ENCODE data around the gene PTBP1.
A peak's percentile ranks its signal among the peaks of the same experiment; 100 is the strongest.
"Not testable (repeated sequence)": the region's sequence is repeated elsewhere in the genome, so short reads cannot be mapped to it uniquely, and the experiment has no call there.

The PTBP1 gene

DNA sequence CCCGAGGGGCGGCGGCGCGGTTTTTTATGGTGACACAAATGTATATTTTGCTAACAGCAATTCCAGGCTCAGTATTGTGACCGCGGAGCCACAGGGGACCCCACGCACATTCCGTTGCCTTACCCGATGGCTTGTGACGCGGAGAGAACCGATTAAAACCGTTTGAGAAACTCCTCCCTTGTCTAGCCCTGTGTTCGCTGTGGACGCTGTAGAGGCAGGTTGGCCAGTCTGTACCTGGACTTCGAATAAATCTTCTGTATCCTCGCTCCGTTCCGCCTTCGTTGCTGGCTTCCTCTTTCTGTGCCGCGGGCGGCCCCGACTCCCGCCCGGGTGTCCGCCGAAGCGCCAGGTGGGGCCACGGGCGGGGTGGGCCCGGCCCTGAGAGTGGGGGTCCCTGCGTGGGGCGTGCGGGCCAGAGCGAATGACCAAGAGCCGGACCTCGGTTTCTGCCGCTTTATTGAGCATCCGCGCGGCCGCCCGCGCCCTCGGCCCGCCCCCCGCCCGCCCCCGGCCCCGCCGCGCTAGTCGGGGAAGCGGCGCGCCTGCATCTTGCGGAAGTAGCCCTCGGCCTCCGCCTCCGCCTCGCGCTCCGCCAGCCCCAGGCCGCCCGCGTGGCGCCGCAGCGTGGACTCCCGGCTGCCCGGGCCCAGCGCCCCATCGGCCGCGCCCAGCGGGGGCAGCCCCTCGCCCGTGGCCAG, 14.9 kb downstream of the PTBP1 start:
- peak; percentile 32 for DNase-seq

DNA sequence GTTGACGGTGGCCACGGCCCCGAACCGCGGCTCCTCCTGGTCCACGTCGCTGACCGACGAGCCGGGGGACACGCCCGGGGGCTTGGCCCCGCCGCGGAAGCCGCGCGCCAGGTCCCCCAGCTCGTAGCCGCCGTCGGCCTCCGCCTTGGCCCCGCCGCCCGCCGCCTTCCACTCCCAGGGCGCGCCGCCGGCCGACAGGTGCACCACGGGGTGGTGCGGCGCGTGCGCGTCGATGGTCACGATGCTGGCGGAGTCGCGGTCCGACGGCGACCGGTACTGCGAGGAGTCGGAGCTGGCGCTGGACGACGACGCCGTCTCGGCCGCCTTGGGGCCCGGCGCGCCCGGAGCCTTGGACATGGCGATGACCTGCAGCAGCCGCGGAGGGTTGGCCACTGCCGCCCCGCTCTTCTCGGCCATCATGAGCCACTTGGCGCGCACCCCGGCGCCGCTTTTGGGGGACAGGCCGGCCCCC, 15.5 kb downstream of the PTBP1 start:
- no peak for DNase-seq

DNA sequence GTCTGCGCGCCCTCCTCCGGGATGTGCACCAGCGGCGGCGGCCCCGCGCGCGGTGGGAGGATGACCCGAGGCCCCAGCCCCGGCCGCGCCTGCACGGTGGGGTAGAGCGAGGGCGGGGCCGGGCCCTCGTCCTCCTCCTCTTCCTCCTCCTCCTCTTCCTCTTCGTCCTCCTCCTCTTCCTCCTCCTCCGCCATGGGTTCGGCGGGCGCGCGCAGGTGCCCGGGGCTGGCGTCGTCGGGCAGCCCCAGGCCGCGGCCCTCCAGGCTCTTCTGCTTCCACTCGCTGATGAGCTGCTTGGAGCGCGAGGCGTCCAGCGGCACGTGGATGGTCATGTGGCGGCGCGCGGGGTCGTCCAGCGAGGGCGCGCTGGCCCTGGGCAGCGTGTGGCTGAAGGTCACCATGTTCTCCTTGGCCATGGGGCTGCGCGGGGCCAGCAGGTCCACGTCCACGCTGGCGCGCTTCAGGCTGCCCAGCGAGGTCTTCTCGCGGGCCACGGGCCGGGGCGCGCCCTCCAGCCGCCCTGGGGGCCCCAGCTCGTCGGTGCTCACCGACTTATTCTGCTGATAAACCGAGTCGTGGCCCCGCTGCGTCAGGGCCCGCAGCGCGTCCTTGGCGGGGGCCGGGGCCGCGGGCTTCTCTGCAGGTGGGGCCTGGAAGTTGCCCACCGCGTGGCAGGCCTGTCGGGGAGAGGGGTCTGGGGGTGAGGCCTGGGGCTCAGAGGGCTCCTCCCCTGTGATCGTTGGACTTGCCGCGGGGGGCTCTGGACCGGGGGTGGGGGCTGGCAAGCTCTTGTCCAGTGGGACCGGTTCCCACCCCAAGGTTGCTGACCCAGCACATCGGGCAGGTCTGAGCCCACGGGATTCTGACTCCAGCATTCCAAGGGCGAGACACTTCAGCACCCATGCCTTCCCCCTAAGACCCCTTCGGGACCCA, 16.2 kb downstream of the PTBP1 start:
- DNase-seq, result no peak

DNA sequence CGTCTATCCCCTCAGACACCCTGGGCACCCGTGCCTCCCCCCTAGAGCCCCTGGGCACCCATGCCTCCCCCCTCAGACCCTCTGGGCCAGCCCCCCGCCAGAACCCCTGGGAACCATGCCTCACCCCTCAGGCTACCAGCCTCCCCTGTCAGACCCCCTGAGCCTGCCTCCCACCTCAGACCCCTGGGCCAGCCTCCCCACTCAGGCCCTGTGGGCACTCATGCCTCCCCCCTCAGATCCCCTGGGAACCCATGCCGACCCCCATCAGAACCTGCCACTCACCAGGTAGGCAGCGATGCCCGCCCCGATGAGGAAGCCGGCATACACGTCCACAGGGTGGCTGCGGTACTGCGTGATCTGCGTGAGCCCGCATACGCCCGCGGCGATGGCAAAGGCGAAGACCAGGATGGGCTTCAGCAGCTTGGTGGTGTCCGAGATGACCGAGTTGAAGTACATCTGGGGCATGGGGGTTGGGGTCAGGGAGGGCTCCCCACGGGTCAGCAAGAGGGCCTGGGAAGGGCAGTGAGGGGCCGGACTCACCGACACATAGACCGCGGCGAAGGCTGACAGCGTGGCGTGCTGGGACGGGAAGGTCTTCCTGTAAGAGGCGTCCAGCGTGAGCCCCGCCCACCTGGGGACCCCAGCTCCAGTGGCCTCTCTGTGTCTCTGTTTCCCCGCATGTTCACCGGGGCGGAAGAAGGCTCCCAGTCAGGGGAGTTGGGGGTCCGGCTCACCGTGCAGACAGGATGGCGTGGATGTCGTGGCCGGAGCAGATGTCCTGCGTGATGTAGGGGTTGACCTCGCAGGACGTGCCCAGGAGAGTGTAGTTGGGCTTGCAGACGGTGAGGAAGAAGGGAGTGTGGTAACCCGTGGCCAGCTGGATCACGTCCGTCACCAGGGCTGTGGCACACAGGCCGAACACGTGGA, 17.2 kb downstream of the PTBP1 start:
- DNase-seq, result no peak

DNA sequence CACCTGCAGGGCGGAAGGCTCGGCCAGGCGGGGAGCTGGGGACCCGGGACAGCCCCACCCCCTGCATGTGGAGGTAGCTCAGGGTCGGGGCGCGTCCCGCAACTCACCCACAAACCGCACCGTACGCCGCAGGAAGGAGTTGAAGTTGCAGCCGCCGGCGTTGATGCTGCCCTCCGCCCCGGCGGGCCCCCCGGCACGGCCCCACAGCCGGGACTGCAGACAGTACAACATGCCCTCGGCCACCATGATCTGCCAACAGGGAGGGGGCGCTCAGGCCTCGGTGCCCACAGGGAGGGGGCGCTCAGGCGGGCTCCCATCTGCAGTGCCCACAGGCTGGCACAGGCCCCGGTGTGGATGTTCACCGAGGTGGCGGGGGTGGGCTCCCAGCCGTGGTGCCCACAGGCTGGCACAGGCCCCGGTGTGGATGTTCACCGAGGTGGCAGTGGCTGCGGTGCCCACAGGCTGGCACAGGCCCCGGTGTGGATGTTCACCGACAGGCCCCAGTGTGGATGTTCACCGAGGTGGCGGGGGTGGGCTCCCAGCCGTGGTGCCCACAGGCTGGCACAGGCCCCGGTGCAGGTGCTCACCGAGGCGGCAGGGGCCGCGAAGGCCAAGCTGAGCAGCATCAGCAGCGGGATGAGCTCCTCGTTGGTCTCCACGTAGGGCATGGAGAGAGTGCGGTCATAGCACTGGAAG, 18.0 kb downstream of the PTBP1 start:
- no peak for DNase-seq

DNA sequence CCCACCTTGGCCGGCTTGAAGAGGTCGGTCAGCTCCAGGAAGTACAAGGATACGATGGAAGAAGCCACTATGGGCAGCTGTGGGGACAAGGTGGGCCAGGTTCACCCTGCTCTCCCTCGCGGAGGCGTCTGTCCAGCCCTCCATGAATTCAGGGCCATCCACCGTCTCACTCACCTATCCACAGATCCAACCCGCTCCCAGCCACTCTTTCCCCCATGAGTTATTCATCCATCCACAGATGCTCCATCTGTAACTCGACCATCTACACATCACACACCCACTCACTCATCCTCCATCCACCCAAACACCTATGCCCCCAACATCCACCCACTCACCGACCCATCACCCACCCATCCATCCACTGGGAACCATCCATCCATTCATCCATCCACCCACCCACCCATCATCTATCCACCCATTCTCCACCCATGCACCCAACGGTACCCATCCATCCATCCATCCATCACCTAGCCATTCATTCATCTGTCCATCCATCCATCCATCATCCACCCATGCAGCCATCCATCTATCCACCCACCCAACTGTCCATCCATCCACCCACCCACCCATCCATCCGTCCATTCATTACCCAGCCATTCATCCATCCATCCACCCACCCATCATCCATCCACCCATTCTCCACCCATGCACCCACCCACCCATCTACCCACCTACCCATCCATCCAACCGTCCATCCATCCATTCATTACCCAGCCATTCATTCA, 18.7 kb downstream of the PTBP1 start:
- no peak for DNase-seq

DNA sequence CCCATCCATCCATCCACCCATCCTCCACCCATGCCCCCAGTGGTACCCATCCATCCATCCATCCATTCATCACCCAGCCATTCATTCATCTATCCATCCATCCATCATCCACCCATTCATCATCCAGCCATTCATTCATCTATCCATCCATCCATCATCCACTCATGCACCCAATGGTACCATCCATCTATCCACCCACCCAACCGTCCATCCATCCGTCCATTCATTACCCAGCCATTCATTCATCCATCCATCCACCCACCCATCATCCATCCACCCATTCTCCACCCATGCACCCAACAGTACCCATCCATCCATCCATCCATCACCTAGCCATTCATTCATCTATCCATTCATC, 19.2 kb downstream of the PTBP1 start:
- no peak for DNase-seq

DNA sequence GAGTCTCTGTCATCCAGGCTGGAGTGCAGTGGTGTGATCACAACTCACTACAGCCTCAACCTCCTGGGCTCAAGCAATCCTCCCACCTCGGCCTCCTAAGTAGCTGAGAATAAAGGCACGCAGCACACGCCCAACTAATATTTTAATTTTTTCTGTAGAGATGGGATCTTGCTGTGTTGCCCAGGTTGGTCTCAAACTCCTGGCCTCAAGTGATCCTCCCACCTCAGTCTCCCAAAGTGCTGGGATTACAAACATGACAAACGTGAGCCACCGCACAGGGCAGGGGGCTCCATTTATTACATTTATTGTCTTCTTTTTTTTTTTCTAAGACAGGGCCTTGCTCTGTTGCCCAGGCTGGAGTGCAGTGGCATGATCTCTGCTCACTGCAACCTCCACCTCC, 23.0 kb downstream of the PTBP1 start:
- not testable (repeated sequence) for DNase-seq

DNA sequence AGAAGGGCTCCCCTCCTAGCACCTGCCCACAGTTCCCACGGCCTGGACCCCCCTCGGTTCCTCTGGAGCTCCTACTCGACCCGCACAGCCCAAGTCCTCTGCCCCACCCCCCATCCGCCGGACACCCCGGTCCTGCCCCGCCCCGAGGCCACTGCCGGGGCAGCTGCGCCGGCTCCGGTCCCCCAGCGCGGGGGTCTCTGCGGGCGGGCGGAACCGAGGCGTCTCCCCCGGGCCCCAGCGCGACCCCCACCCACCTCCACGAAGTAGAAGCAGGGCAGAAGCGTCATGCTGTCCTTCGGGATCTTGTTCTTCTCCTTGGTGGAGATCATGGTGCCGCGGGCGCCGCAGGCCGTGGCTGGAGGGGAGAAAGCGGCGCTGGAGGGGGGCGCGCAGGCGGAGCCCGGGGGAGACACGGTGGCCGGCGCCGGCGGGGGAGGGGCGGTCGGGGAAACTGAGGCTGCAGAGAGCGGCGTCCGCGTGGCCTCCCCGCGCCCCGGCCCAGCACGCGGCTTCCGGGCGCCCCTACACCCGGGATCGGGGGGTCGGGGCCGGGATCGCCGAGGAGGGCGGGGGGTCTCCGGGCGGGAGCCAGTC, 24.1 kb downstream of the PTBP1 start:
- no peak for DNase-seq

DNA sequence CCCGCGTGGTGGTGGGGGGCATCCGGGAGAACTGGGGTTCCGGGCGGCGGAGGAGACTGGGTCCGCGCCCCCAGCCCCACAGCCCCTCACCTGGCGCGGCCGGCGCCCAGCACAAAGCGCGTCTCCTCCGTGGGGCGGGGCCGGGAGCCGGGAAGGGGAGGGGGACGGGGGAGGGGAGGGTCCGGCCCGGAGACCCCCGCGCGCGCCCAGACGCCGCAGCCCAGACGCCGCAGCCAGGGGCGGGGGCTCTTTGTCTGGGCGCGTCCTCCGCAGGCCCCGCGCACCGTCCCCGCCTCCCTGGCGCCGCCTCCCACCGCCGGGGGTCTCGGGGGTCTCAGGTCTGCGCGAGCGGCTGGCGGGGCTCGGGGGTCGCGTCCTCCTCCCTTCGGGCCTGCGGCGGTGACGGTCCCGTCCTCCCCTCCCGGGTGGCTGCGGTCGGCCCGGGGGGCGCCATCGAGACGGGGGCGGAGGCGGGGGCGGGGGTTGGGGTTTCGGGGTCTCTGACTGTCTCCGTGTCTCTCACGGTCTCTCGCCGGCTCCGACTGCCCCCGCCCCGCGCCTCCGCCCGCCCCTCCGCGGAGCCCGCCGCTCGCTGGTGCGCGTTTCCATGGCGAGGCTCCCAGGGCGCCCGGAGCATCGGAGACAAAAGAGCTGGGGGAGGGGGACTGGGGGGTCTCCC, 24.7 kb downstream of the PTBP1 start, which contains the start of gene PLPPR3:
TSS of gene PLPPR3 (minus strand) at position 131 of the 679 bp plus-strand sequence. CDS start 396 bp downstream, outside the sequence.
- DNase-seq, result peak; percentile 48

DNA sequence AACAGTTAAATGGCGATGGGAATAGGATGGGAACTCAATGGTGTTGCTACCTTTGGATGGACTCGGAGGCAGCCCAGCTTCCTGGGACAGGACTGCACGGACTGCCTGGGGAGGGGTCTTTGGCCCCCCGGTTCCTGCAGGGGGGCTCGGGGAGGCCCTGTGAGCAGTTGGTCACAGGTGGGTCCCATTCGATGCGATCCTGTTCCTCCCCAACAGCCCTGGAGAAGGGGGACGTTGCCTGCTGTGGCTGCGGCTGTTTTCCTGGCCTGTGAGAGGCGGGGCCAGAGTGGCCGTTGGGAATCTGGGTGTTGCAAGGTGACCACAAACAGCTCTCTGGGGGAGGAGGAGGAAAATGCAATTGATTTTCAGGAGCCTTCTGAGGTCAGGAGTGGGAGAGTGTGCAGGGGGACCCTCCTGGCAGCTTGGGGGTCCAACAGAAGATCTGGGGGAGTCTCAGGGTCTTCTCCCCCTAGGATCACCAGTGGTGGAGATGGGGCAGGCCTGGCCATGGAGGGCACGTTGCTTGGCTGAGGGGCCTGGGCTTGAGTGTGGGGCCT, 26.4 kb downstream of the PTBP1 start:
- DNase-seq, result peak; percentile 95

DNA sequence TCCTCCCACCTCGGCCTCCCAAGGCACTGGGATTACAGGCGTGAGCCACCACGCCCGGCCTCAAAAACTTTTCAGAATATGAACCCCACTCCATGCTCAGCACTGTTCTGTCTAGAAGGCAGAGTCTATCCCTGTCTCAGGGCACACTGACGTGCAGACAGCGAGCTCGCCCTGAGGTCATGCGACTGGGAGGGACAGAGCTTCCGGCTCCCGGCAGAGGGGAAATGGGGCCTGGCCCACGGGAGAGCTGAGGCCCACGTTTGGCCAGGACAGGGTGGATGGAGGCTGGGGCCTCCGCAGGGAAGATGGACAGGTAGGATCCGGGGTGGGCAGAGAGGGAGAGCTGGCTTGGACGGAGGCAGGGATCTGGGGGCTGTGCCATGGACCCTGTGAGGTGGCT, 27.6 kb downstream of the PTBP1 start:
- DNase-seq, result peak; percentile 84

DNA sequence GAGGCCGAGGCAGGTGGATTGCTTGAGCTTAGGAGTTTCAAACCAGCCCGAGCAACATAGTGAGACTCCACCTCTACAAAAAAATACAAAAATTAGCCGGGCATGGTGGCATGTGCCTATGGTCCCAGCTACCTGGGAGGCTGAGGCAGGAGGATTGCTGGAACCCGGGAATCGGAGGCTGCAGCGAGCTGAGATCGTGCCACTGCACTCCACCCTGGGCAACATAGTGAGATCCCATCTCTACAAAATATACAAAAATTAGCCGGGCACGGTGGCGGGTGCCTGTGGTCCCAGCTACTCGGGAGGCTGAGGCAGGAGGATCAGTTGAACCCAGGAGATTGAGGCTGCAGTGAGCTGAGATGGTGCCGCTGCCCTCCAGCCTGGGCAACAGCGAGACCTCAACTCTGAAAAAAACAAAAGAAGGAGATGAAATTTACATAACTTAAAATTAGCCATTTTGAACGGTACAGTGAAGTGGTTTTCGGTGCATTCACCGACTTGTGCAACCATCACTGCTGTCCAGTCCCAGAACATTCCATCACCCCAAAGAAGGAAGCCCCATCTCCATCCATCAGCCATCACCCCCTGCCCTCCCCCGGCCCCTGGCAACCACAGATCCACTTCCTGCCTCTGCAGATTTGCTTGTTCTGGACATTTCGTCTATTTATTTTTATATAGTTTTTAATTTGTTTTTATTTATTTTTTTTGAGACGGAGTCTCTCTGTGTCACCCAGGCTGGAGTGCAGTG, 28.8 kb downstream of the PTBP1 start:
- DNase-seq, result peak; percentile 69

DNA sequence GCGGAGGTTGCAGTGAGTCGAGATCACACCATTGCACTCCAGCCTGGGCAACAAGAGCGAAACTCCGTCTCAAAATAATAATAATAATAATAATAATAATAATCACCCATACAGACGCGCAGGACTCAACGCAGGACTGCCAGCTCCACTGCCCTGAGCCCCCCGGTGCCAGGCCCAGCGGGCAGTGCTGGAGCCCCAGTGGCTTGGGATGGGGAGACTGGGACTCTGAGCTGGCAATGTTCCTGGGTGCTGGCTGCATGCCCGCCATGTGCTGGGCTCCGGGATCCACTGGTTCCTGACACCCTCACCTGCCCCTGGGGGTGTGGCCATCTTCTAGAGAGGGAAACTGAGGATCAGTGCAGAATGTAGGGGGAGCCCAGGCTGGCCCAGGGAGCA, 30.1 kb downstream of the PTBP1 start:
- DNase-seq, result no peak

DNA sequence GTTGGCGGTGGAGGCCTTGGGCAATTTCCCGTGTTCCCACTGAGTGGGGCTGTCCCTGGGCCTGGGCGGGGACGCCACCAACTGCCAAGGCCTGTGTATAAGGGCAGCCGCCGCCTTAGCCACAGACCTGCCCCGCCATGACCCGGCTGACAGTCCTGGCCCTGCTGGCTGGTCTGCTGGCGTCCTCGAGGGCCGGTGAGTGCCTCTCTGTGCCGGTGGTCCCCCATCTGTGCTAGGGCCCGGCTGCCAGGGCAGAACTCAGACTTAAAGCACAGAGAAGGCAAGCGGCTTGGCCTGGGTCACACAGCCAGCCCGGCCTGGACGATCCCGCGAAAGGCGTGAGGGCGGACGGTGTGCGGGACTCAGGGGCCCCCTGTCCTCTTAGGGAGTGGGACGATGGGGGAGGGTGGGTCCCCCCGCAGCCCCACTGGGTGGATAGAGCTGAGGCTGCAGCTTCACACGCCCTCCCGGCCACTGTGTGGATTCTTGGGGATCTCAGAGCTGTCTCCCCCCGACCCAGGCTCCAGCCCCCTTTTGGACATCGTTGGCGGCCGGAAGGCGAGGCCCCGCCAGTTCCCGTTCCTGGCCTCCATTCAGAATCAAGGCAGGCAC, 30.6 kb downstream of the PTBP1 start, which contains the start of gene AZU1:
TSS of gene AZU1 (plus strand) at position 128 of the 612 bp plus-strand sequence. CDS start at position 138, 10 bp downstream.
- DNase-seq, result peak; percentile 91

DNA sequence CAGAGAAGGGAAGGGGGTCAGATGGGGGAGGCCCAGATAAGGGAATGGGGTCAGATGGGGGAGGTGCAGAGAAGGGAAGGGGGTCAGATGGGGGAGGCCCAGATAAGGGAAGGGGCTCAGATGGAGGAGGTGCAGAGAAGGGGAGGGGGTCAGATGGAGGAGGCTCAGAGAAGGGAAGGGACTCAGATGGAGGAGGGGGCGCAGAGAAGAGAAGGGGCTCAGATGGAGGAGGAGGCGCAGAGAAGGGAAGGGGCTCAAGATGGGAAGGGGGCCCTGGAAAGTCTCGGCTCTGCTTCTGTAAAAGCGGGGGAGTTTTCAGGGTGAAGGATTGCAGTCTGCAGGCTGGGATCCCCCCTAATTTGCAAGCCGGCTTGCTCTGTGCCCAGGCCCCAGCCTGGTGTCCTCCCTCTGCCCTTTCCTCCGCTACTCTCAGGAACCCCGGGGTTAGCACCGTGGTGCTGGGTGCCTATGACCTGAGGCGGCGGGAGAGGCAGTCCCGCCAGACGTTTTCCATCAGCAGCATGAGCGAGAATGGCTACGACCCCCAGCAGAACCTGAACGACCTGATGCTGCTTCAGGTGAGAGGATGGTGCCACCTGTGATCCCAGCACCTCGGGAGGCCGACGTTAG, 32.0 kb downstream of the PTBP1 start:
- DNase-seq, result no peak

DNA sequence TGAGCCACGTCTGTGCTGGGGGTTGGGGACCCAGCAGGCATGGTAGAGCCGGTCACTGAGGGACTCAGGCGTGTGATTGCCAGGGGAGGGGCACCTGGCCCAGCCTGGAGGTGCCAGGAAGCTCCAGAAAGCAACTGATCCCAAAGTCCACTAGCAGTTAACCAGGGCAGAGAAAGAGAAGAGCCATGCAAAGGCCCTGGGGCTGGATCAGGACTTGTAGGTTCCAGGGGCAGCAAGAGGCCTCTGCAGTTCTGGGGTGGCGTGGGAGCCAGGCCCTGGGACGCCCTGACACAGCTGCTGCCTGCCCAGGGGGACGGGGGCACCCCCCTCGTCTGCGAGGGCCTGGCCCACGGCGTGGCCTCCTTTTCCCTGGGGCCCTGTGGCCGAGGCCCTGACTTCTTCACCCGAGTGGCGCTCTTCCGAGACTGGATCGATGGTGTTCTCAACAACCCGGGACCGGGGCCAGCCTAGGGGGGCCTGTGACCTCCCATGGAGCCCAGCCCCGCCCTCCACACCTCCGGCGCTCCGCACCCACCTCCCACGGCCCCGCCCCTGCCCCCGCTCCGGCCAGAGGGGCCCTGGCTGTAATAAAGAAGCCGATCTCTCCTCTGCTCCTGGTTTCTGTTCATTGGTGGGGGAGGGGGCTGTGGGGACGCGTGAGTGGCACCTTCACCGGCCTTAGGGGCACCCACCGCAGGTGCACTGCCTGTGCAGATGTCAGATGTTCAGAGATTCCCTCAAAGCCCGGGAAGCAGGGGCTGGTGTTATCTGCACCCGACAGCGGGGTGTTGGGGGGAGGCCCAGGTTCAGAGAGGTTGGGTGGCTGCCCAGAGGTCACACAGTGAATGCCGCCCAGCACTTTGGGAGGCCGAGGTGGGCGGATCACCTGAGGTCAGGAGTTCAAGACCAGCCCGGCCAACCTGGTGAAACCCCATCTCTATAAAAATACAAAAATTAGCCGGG, 34.4 kb downstream of the PTBP1 start:
- no peak for DNase-seq
